Sigmoid colon (tissue), 3 donors: ENCODE data around the gene HMOX2.

Experiments used
- POLR2A ChIP-seq, 2 donors: fragments of 450-650 bp; IDR thresholded peaks; one replicate each; pipeline ENCODE4 v1.6.1; 2016; ENCODE audit warnings: antibody characterized with exemption in 2 of 2, mild to moderate bottlenecking in 2 of 2, moderate library complexity in 2 of 2
- TF ChIP-seq, protein P1 (sequence below), 4 experiments: fragments of 450-650 bp in 3 of 4; fragments of 200-600 bp in 1 of 4; IDR thresholded peaks; one replicate each; pipeline ENCODE4 v1.5.1; 2016 to 2019; ENCODE audit warnings: antibody characterized with exemption in 4 of 4, mild to moderate bottlenecking in 3 of 4, moderate library complexity in 2 of 4

DNA sequence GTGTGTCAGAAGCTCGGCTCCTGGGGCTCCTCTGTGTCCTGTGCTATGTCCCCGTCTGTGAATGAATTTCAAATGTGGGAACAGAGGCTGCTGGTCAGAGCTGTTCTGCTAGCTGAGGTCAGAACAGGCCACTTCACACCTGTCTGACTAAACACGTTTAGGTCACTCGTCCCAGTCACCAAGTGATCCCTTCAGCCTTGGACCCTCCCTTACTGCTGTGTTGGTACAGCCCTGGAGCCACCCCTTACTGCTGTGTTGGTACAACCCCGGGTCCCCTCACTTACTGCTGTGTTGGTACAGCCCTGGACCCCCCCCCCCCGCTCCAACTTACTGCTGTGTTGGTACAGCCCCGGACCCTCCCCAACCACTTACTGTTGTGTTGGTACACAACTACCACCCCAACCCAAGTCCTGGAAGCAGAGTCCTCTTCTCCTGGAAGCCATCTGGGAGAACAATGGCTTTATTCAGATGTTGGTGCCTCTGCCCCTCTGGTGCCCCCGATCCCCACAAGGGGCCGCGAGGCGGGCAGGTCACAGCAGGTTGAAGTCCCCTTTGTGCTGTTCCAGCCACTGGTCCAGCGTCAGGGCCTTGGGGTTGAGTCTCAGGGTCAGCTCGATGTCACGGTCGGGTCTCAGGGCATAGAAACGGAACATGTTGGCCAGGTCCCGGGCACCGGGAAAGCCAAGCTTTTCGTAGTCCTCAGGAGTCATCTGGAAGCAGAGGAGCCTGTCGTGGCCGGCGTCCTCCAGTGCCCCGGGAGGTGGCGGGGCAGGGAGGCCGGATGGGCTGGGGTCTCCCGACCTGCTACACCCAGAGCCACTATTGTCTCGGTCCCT lies 14.7 kb upstream of the HMOX2 start:
- TF ChIP-seq, protein P1, sequence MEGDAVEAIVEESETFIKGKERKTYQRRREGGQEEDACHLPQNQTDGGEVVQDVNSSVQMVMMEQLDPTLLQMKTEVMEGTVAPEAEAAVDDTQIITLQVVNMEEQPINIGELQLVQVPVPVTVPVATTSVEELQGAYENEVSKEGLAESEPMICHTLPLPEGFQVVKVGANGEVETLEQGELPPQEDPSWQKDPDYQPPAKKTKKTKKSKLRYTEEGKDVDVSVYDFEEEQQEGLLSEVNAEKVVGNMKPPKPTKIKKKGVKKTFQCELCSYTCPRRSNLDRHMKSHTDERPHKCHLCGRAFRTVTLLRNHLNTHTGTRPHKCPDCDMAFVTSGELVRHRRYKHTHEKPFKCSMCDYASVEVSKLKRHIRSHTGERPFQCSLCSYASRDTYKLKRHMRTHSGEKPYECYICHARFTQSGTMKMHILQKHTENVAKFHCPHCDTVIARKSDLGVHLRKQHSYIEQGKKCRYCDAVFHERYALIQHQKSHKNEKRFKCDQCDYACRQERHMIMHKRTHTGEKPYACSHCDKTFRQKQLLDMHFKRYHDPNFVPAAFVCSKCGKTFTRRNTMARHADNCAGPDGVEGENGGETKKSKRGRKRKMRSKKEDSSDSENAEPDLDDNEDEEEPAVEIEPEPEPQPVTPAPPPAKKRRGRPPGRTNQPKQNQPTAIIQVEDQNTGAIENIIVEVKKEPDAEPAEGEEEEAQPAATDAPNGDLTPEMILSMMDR (IDR thresholded peaks at IDR 0.05): no peak
- no peak for TF ChIP-seq POLR2A (IDR thresholded peaks at IDR 0.05)
